IMR-90 (cell line): Measurements from ENCODE around the gene DENND6B. TPM values are rescaled to one million over a fixed set of nuclear protein-coding genes. Genes with fewer than 3 reads are reported as not detected.

Experiments
- ATAC-seq: fragments of 200-7000 bp; cut with Tn5 transposase; 2 replicates; pipeline ENCODE4 v1.9.1; 2020; ENCODE audit warnings: low read depth, mild to moderate bottlenecking, moderate library complexity
- BruUV-seq: library from RNA; stranded (reverse); fragments of 400-500 nt; replicated peaks from 2 replicates; lab custom pipeline; 2021; lab: Mats Ljungman, UMichigan
- CTCF ChIA-PET: fragments of 300-600 bp; formaldehyde crosslinking; extraction: SDS; loops from one replicate; lab custom pipeline; 2021; ENCODE audit warnings: antibody characterized with exemption; lab: Yijun Ruan, JAX
- POLR2A ChIA-PET: fragments of 300-600 bp; sonication (Branson Sonifier 250); formaldehyde crosslinking; loops from one replicate; lab custom pipeline; 2022; ENCODE audit warnings: antibody characterized with exemption; ENCODE audit not compliant: unreplicated experiment; lab: Charles Lee
- DNase-seq: peaks from one replicate; pipeline ENCODE4 v3.0.0; 2013
- H2AFZ ChIP-seq: replicated peaks from 2 replicates; pipeline ENCODE3; 2013; ENCODE audit warnings: low read length, mild to moderate bottlenecking; ENCODE audit not compliant: poor library complexity
- H2AK5ac ChIP-seq: 2 replicates; pipeline ENCODE4 v1.6.1; 2013; ENCODE audit warnings: low read depth, low read length, inconsistent platforms
- H2AK9ac ChIP-seq: replicated peaks from 2 replicates; pipeline ENCODE3; 2013; ENCODE audit warnings: mild to moderate bottlenecking, low read depth, low read length, moderate library complexity; ENCODE audit not compliant: poor library complexity
- H2BK120ac ChIP-seq: 2 replicates; pipeline ENCODE4 v1.6.1; 2013; ENCODE audit warnings: low read depth, low read length, inconsistent platforms
- H2BK15ac ChIP-seq: 3 replicates; pipeline ENCODE4 v1.6.1; 2013; ENCODE audit warnings: low read depth, low read length, inconsistent platforms
- H2BK20ac ChIP-seq: 2 replicates; pipeline ENCODE4 v1.6.1; 2013; ENCODE audit warnings: low read depth, mild to moderate bottlenecking, inconsistent platforms, low read length, moderate library complexity
- H2BK5ac ChIP-seq: 2 replicates; pipeline ENCODE4 v1.6.1; 2013; ENCODE audit warnings: mild to moderate bottlenecking, low read depth, low read length, inconsistent platforms; ENCODE audit not compliant: poor library complexity, severe bottlenecking
- H3K14ac ChIP-seq: replicated peaks from 2 replicates; pipeline ENCODE4 v1.6.1; 2013; ENCODE audit warnings: low read depth, low read length, inconsistent platforms
- H3K18ac ChIP-seq: 2 replicates; pipeline ENCODE4 v1.6.1; 2013; ENCODE audit warnings: low read depth, low read length, control low read depth
- H3K23ac ChIP-seq: 2 replicates; pipeline ENCODE4 v1.6.1; 2013; ENCODE audit warnings: low read depth, low read length, inconsistent platforms
- H3K27ac ChIP-seq: 2 replicates; pipeline ENCODE4 v1.5.1; 2013; ENCODE audit warnings: mild to moderate bottlenecking, control low read depth, low read length; ENCODE audit not compliant: insufficient read depth
- H3K27me3 ChIP-seq: 2 replicates; pipeline ENCODE4 v1.6.1; 2013; ENCODE audit warnings: low read length; ENCODE audit not compliant: control insufficient read depth, insufficient read depth
- H3K36me3 ChIP-seq: 2 replicates; pipeline ENCODE4 v1.6.1; 2013; ENCODE audit warnings: low read length, mixed read lengths; ENCODE audit not compliant: control insufficient read depth, insufficient read depth
- H3K4ac ChIP-seq: 2 replicates; pipeline ENCODE4 v1.6.1; 2013; ENCODE audit warnings: low read depth, low read length, inconsistent platforms
- H3K4me1 ChIP-seq: 2 replicates; pipeline ENCODE4 v1.6.1; 2013; ENCODE audit warnings: low read length, mixed read lengths; ENCODE audit not compliant: control insufficient read depth, insufficient read depth
- H3K4me2 ChIP-seq: 2 replicates; pipeline ENCODE4 v1.6.1; 2013; ENCODE audit warnings: low read depth, mild to moderate bottlenecking, control low read depth, low read length, moderate library complexity
- H3K4me3 ChIP-seq: 2 replicates; pipeline ENCODE4 v1.5.1; 2013; ENCODE audit warnings: low read depth, mild to moderate bottlenecking, control low read depth, low read length, moderate library complexity; ENCODE audit not compliant: insufficient read depth
- H3K56ac ChIP-seq: 2 replicates; pipeline ENCODE4 v1.6.1; 2013; ENCODE audit warnings: low read length, inconsistent platforms; ENCODE audit not compliant: insufficient read depth; ENCODE audit errors: extremely low read depth
- H3K79me1 ChIP-seq, 2 experiments: 2 replicates each; pipeline ENCODE4 v1.6.1; 2013; ENCODE audit warnings: low read length in 2 of 2, inconsistent platforms in 1 of 2, low read depth in 1 of 2
- H3K9ac ChIP-seq: 2 replicates; pipeline ENCODE4 v1.6.1; 2013; ENCODE audit warnings: low read depth, low read length, control low read depth
- H3K9me1 ChIP-seq: 2 replicates; pipeline ENCODE4 v1.6.1; 2013; ENCODE audit warnings: low read length, inconsistent platforms; ENCODE audit not compliant: insufficient read depth
- H3K9me3 ChIP-seq: 2 replicates; pipeline ENCODE4 v1.6.1; 2013; ENCODE audit warnings: low read length; ENCODE audit not compliant: control insufficient read depth, insufficient read depth
- H4K20me1 ChIP-seq: 2 replicates; pipeline ENCODE4 v1.6.1; 2013; ENCODE audit warnings: low read length, inconsistent platforms; ENCODE audit not compliant: insufficient read depth
- H4K5ac ChIP-seq: 2 replicates; pipeline ENCODE4 v1.6.1; 2013; ENCODE audit warnings: mild to moderate bottlenecking, low read depth, low read length, control low read depth
- H4K8ac ChIP-seq, 2 experiments: 2 replicates each; pipeline ENCODE4 v1.6.1; 2013; ENCODE audit warnings: low read depth in 2 of 2, low read length in 2 of 2, control low read depth in 1 of 2, inconsistent platforms in 1 of 2
- H4K91ac ChIP-seq: 2 replicates; pipeline ENCODE4 v1.6.1; 2013; ENCODE audit warnings: low read depth, low read length, inconsistent platforms; ENCODE audit not compliant: insufficient read depth
- BHLHE40 ChIP-seq: fragments of 150-350 bp; IDR thresholded peaks from 2 replicates; pipeline ENCODE4 v1.6.1; 2016; ENCODE audit warnings: mild to moderate bottlenecking, low read depth, low read length
- CEBPB ChIP-seq: IDR thresholded peaks from 2 replicates; pipeline ENCODE4 v1.6.1; 2012; ENCODE audit warnings: low read depth, low read length, improper control_type of control experiment
- CHD1 ChIP-seq: IDR thresholded peaks from 2 replicates; pipeline ENCODE4 v1.6.1; 2012; ENCODE audit warnings: low read depth, low read length, improper control_type of control experiment
- FOS ChIP-seq: fragments of 150-350 bp; IDR thresholded peaks from 2 replicates; pipeline ENCODE4 v1.6.1; 2016; ENCODE audit warnings: low read depth, low read length
- MAFK ChIP-seq: IDR thresholded peaks from 2 replicates; pipeline ENCODE4 v1.6.1; 2012; ENCODE audit warnings: low read depth, low read length, improper control_type of control experiment
- MAZ ChIP-seq: IDR thresholded peaks from 2 replicates; pipeline ENCODE4 v1.6.1; 2012; ENCODE audit warnings: low read depth, mild to moderate bottlenecking, low read length, improper control_type of control experiment, moderate library complexity, borderline replicate concordance
- MXI1 ChIP-seq: IDR thresholded peaks from 2 replicates; pipeline ENCODE4 v1.6.1; 2012; ENCODE audit warnings: low read depth, mild to moderate bottlenecking, low read length, moderate library complexity, borderline replicate concordance
- NFE2L2 ChIP-seq: fragments of 150-350 bp; IDR thresholded peaks from 2 replicates; pipeline ENCODE4 v1.6.1; 2016; ENCODE audit warnings: low read depth, mild to moderate bottlenecking, low read length
- POLR2A ChIP-seq: IDR thresholded peaks from 2 replicates; pipeline ENCODE4 v1.6.1; 2012; ENCODE audit warnings: mild to moderate bottlenecking, low read depth, low read length
- RAD21 ChIP-seq: IDR thresholded peaks from 2 replicates; pipeline ENCODE4 v1.6.1; 2012; ENCODE audit warnings: low read length, improper control_type of control experiment
- RCOR1 ChIP-seq: IDR thresholded peaks from 2 replicates; pipeline ENCODE4 v1.6.1; 2012; ENCODE audit warnings: mild to moderate bottlenecking, low read length, improper control_type of control experiment; ENCODE audit not compliant: insufficient replicate concordance
- RFX5 ChIP-seq: IDR thresholded peaks from 2 replicates; pipeline ENCODE4 v1.8.0; 2012; ENCODE audit warnings: low read depth, mild to moderate bottlenecking, low read length, moderate library complexity
- SMC3 ChIP-seq: fragments of 150-350 bp; IDR thresholded peaks from 2 replicates; pipeline ENCODE4 v1.6.1; 2016; ENCODE audit warnings: low read depth, mild to moderate bottlenecking, antibody characterized with exemption, low read length, moderate library complexity
- WGBS, 2 experiments: methylation state at CpG; one replicate each; pipeline versions ENCODE4 v1.1.5 to v1.1.7; 2013; ENCODE audit warnings: missing lambda C conversion rate in 2 of 2; ENCODE audit not compliant: insufficient read length in 1 of 2; ENCODE audit errors: extremely low coverage in 2 of 2; 5-methylcytosine and 5-hydroxymethylcytosine counted together
- dilution Hi-C: fragments of 300-500 bp; cut with HindIII; formaldehyde crosslinking; loops from one replicate; pipeline ENCODE4 v1.14.3; 2018; ENCODE audit warnings: low sequenced_read_pairs; ENCODE audit not compliant: unreplicated experiment
- in situ Hi-C: fragments of 300-500 bp; cut with MboI; formaldehyde crosslinking; loops from 3 replicates; pipeline ENCODE4 v1.14.3; 2019; ENCODE audit warnings: low sequenced_read_pairs, inconsistent platforms, mixed read lengths
- intact Hi-C: fragments of 100-400 bp; cut with micrococcal nuclease; formaldehyde crosslinking; loops from 2 replicates; pipeline ENCODE4 v1.10.0; 2022
- polyA plus RNA-seq, 3 experiments: library from polyadenylated mRNA; depleted of rRNA; stranded (reverse); fragments of >200 nt; gene quantifications; 2 replicates each; pipeline ENCODE4 v1.2.3, GENCODE V29; 2012; ENCODE audit warnings: low replicate concordance in 1 of 3
- total RNA-seq: library from RNA; depleted of rRNA; stranded (reverse); fragments of >200 nt; gene quantifications from 2 replicates; pipeline ENCODE4 v1.2.3, GENCODE V29; 2012
- TF ChIP-seq, protein P1 (sequence below): fragments of 150-350 bp; IDR thresholded peaks from 2 replicates; pipeline ENCODE4 v1.6.1; 2016; ENCODE audit warnings: low read depth, mild to moderate bottlenecking, low read length, moderate library complexity, borderline replicate concordance
- TF ChIP-seq, protein P2 (sequence below): fragments of 150-350 bp; IDR thresholded peaks from 2 replicates; pipeline ENCODE4 v1.6.1; 2017; ENCODE audit warnings: mild to moderate bottlenecking, antibody characterized with exemption, low read length, low read depth

Gene DENND6B
- total and polyA plus RNA-seq, 2 of the 4 experiments (the other 2 are of a cell fraction) = 0.36 to 4.9 TPM

DNA sequence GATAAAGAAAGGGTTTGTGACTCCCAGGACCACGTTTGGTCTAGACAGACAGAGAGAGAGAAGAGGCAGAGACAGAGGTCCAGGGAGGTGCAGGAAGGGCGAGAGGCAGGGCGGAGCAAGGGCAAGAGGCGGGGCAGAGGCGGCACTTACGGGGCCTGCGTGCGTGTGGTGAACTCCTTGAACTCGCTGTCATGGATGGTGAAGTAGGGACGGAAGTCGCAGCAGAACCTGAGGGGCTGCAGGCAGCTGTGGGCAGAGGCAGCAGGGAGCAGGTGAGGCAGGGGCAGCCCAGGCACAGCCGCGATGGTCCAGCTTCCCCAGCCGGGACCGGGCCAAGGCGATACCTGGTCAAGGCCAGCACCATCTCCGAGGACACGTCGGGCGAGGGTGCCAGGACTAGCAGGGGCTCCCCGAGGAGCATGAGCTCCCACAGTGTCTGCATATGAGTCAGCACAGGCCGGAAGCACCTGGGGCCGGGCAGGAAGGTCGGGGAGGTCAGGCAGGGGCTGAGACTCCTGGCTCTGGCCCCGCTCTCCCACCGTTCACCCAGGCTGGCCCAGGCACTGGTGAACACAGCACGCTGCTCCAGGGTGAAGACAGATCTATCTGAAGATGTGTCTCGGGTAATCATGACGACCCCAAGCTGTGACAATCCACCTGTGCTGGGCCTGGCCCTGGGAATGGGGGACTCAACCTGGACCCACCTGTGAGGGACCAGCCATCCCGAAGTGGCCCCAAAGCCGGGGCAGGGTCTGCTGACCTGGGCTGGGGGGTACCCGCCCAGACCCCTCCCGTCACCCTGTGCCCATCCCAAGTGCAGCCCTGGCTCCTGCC lies 12.1 kb downstream of the DENND6B start (continued):
- TF ChIP-seq, protein P1, sequence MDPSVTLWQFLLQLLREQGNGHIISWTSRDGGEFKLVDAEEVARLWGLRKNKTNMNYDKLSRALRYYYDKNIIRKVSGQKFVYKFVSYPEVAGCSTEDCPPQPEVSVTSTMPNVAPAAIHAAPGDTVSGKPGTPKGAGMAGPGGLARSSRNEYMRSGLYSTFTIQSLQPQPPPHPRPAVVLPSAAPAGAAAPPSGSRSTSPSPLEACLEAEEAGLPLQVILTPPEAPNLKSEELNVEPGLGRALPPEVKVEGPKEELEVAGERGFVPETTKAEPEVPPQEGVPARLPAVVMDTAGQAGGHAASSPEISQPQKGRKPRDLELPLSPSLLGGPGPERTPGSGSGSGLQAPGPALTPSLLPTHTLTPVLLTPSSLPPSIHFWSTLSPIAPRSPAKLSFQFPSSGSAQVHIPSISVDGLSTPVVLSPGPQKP = no peak

DNA sequence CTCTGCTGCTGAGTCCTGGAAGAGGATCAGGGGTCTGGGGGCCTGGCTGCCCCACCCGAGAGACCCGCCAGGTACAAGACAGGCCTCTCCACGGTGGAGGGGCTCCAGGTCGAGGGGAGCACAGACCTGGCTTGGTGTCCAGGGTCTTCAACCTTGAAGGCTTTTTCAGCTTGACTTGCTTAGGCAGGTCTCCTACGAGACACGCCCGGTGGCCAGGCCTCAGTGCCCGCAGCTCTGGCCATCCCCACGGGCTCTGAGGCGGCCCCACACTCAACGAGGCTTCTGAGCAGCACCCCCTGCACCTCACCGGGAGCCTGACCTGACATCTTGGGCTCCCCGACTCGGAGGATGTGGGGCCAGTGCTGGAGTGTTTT lies 12.7 kb downstream of the DENND6B start:
- Histone ChIP-seq H4K5ac (no peak overlapping the region), H2AK9ac (no peak overlapping the region), H2BK15ac (no peak overlapping the region), H3K36me3 (no peaks in the 10 kb centered on the region), H3K4ac (no peak overlapping the region), H2BK20ac (no peak overlapping the region), H3K9ac (no peak overlapping the region), H3K4me2 (no peak overlapping the region), H3K79me1 (no peaks in the 10 kb centered on the region), H3K9me1 (no peaks in the 10 kb centered on the region), H2AK5ac (no peak overlapping the region), H4K8ac (no peak overlapping the region), H2BK120ac (no peak overlapping the region), H3K23ac (no peak overlapping the region), H3K27me3 (peaks cover 3% of the 10 kb centered on the region; the same call in 1 of the 2 replicates), H4K91ac (no peak overlapping the region), H3K9me3 (no peaks in the 10 kb centered on the region), H3K4me3 (no peak overlapping the region), H2AFZ (peak overlapping the region; percentile 65), H3K27ac (no peak overlapping the region), H2BK5ac (no peak overlapping the region), H3K56ac (no peak overlapping the region), H4K20me1 (no peaks in the 10 kb centered on the region), H3K18ac (no peak overlapping the region), H3K14ac (no peak overlapping the region), H3K4me1 (peaks cover 1% of the 10 kb centered on the region; the same call in 1 of the 2 replicates)
- ATAC-seq = no peak
- CTCF ChIA-PET = no interaction called here
- POLR2A ChIA-PET = no interaction called here
- BruUV-seq = no TSS peak
- 57% methylated on average over 6 of the region's 14 CpGs; no CpG with 5 or more reads in 1 of the 2 experiments for WGBS, 2 experiments
- in situ Hi-C loops (no loop called here), dilution Hi-C loops (no loop called here), intact Hi-C loops (no loop called here)
- no peak for DNase-seq
- TF ChIP-seq CHD1 (no peak), BHLHE40 (no peak), MXI1 (no peak), RCOR1 (no peak), RAD21 (no peak), SMC3 (no peak), CEBPB (no peak), RFX5 (no peak), FOS (no peak), MAZ (no peak), MAFK (no peak), POLR2A (no peak), NFE2L2 (no peak)
- TF ChIP-seq, protein P2, sequence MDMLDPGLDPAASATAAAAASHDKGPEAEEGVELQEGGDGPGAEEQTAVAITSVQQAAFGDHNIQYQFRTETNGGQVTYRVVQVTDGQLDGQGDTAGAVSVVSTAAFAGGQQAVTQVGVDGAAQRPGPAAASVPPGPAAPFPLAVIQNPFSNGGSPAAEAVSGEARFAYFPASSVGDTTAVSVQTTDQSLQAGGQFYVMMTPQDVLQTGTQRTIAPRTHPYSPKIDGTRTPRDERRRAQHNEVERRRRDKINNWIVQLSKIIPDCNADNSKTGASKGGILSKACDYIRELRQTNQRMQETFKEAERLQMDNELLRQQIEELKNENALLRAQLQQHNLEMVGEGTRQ = no peak
